ENCODE data around the gene WDR36.

The WDR36 gene

DNA sequence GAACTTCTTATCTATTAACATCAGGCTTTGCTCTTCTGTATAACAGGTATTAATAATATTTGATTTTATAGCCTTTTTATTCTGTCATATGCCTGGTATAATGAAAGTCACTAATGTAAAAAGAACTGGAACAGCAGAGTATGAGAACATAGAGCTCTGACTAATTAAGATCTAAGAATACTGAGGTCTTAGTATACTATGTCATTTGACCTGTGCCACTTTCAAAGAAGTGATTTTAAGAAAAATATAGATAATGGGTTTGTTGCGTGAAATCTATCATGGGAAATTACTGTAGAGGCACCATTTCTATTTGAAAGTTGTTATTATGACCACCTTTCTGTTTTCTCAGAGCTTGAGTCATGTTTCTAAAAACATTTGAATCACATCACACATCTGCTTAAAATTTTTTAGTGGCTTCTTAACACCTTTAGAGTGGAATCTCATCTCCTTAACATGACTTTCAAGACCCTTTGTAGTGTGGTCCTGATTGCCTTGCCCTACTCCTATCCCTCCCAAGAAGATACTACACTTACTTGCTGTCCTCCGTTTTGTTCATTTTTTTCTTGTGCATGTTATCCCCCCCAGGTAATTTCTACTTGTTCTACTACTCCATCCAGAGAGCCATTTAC, 14.3 kb downstream of the WDR36 start:
- no peak for DNase-seq (ENCODE audit: low read depth)

GRCh38 chr5:111107371-111107770, 15.2 kb downstream of the WDR36 start:
- DNase-seq (ENCODE audit: low read depth): no peak

DNA sequence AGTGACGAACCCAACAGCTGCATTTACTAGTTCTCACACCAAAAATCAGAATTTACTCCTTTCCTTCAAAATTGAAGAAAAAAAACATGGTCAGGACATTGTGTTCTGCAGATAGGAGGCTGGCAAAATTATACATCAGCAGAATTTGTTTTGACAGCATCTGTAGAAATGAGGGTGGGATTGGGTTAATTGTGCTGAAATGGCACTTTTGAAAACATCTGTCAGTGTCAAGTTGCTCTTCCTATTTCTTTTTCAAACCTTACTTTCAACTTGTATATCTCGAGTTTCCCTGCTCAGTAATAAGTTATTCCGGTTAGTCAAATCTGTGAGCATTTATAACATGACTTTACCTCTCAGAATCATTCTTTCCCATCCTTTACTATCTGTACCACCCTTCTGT, 19.8 kb downstream of the WDR36 start:
- no peak for DNase-seq (ENCODE audit: low read depth)

- DNase-seq (ENCODE audit: low read depth): no peak
Observed at GRCh38 chr5:111113678-111114077, 21.5 kb downstream of the WDR36 start.

DNA sequence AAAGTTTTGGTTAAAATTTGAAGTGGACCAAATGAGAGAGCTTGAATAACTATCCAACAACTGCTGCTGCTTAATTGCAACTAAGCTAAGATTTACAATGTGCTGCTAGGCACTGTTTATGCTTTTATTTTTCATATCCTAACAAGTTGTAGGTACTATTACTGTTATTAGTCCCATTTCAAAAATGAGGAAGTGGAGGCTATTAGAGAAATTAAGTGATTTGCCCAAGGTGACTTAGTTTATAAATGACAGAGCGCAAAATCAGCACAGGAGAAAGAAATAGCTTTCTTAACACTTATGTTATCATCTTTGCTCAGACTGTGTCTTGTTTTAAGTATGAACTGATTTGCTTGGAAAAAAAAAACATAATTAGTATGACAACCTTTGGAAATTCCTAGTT, 23.1 kb downstream of the WDR36 start:
- DNase-seq (ENCODE audit: low read depth): no peak

GRCh38 chr5:111116550-111116949, 24.4 kb downstream of the WDR36 start:
- no peak for DNase-seq (ENCODE audit: low read depth)

DNA sequence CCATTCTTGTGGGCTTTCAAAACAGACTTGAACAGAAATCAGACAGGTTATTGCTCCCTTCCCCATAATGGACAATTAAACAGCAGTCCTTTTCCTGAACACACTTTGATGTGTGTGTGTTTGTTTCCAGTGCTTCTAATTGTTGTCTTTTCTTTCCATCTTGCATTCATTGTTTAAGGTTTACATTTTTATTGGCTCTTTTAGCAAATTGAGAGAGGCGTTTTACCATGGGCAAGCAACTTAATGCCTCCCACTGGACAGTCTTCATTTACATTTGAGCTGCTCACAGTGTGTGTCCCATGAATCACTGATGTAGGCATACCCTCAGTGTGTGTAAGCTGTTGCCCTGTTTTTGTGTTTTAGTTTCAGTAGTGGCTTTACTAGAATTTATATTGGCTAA, 25.0 kb downstream of the WDR36 start:
- DNase-seq (ENCODE audit: low read depth): no peak

- DNase-seq (ENCODE audit: low read depth): no peak
Observed at GRCh38 chr5:111119221-111119620, 27.1 kb downstream of the WDR36 start.

- DNase-seq (ENCODE audit: low read depth): no peak
Observed at GRCh38 chr5:111119856-111120255, 27.7 kb downstream of the WDR36 start.

DNA sequence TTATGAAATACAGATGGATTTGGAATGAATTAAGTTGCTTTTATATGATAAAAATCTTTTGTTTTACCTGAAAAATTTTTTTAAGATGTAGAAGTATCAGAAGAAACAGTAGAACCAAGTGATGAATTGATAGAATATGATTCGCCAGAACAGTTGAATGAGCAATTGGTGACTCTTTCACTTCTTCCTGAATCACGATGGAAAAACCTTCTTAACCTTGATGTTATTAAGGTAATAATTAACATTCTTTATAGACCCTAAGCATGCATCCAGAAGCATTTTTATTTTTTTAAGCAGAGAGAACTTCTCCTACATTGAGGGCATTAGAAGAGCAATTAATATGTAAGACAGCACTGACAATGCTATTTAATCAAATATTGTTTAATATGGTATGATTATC, 28.8 kb downstream of the WDR36 start:
- DNase-seq (ENCODE audit: low read depth): no peak

- DNase-seq (ENCODE audit: low read depth): no peak
Observed at GRCh38 chr5:111121926-111122325, 29.8 kb downstream of the WDR36 start.

- DNase-seq (ENCODE audit: low read depth): no peak
Observed at GRCh38 chr5:111122398-111122797, 30.2 kb downstream of the WDR36 start.

DNA sequence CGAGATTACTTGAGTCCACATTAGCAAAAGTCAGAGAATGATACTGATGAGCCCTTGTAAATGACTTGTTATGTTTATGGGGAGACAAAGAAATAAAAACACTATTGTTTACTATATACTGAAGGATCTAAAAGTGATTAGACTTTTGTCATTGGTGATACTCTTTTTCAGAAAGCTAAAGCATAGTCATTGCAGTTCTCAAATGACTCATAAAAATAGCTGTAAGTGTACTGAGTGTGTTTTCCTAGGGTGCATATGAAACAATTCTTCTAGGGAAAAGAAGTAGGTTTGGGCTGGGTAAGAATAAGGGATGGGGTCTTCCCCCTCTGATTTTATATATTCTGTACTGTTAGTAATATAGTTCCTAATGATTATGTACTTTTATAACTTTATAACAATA, 32.6 kb downstream of the WDR36 start:
- DNase-seq (ENCODE audit: low read depth): no peak

- DNase-seq (ENCODE audit: low read depth): no peak
Observed at GRCh38 chr5:111126896-111127295, 34.7 kb downstream of the WDR36 start.

DNA sequence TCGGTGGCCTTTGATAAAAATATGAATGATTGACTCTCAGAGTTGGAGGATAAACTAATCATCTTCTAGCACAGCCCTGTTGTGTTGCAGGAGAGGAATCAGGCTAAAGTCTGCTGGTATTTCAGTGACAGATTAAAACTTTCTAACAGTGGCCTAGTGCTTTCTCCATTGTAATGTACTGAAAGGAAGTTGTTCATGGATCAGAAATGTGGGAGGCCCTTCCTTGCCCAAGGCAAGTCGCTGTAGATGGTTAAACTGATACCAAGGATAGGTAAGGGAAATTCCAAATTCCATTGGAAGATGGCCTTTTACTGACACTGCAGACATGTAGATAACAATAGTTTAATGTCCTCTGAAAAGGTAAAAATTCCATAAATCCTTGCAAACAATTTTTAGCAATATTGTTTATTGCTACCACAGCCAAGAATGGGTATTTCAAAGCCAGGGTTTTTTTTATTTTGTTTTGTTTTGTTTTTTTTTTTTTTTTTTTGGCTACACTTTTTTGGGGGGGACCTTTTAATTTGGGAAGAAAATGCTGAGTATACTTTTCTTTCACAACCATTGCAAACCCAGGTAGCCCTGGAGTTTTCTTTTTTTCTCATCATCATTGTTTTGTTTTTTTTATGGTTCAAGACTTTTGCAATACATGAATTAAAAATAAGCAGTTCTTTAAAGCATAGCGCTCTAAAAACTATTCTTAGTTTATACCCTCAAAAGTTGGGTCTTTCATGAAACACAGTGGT, 35.5 kb downstream of the WDR36 start:
- no peak for DNase-seq (ENCODE audit: low read depth)

DNA sequence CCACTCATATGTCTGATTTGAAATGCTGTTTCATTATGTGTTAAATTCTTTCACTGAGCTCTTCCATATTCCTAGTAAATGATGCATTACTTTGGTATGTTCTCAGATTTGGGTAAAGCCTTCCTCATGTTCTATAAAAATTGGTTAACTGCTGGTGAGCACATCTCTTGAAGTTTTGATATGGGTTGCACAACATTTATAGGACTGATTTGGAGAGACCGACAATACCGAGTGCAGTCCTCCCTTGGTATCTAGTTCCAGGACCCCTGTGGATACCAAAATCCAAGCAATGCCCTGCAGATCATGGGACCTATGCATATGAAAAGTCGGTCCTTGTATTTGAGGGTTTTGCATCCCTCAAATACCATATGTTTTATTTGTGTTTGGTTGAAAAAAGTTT, 37.8 kb downstream of the WDR36 start:
- DNase-seq (ENCODE audit: low read depth): no peak

DNA sequence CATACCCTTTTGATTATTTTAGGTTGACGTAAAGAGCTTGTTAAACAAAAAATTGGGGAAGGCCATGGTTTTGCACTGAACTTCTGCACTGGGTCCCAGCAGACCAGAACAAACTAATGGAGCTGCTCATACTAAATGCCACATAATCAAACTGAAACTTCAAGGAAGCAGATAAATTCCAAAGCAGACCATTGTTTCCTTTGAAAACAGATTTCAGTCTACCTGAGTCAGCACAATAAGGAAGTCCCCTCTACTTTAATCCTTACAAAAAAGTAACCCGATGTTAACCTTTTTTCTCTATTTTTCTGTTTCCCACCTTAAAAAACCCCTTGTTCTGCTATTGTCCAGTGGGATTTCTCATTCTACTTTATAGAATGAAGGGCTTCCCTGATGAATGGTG, 39.2 kb downstream of the WDR36 start:
- DNase-seq (ENCODE audit: low read depth): no peak

DNA sequence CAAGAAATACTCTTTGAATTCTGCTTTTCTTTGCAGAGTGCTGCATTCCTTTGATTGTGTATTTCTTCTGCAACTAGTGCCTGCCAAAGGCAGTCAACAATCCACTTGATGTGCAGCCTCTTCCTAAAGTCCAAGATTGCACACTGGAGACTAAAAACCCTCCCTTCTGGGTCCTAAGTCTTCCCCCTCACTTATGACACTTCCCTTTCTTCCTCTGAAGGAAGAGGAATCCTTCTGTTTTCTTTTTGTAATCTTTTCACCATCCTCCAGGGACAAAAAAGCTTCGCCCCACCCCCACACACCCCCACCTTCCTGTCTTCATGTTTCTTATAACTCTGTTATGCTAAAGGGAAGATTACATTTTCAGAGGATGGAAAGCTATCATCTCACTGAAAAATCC, 39.9 kb downstream of the WDR36 start:
- no peak for DNase-seq (ENCODE audit: low read depth)

- no peak for DNase-seq (ENCODE audit: low read depth)
Observed at GRCh38 chr5:111132731-111133435, 40.7 kb downstream of the WDR36 start.

GRCh38 chr5:111133436-111133751, 41.2 kb downstream of the WDR36 start:
- DNase-seq (ENCODE audit: low read depth): no peak

GRCh38 chr5:111134087-111134486, 41.9 kb downstream of the WDR36 start:
- no peak for DNase-seq (ENCODE audit: low read depth)

DNA sequence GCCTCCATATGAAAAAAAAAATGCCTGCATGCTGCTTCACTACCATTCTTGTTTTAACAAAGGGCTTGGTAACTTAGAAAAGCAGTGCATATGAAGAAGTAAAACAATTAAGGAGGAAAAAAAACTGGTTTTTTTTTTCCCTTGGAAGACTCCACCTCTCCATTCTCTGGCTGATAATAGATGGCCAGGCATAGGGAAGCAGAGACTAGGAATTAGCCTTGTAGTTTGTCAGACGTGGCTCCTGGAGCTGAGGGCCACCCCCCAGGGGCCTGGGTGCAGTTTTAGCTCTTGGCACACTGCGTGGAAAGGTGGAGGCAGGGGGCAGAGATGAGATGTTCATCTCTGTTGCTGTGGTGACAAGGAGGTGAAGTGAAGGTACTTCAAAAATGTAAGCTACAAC, 42.7 kb downstream of the WDR36 start:
- no peak for DNase-seq (ENCODE audit: low read depth)

DNA sequence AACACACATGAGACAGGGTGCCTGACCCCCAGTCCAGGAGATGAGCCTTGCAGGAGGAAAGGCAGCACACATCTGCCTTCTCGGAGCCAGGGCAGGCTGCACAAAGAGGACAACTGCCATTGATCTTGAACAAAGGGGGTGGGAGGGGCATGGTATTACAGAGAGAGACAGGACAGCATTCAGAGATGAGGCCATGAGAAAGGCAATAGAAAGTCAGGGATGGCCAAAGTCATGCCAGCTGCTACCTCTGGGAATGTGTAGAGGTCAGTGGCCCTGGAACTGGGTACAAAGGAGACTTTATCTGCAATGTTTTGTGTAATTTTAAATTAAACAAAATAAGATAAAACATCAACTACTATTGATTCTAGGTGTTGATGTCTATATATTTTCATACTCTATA, 43.2 kb downstream of the WDR36 start:
- DNase-seq (ENCODE audit: low read depth): no peak

DNA sequence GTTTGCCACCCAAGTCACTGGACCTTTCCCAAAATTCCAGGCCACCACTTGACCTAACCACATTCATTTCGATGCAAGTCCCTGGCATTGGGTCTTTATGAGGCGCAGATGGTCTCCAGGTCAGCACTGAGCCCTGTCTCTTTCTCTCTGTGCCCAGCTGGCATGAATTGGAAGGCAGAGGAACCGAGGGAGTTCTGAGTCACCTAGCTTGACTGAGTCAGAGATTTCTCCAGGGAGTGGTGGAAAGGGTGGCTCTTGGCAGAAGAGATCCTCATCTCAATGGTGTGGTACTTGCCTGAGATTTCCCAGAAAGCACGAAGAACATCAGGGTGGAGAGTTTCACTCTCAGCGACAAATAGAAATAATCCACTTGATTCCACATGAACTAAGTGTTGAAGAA, 43.8 kb downstream of the WDR36 start:
- no peak for DNase-seq (ENCODE audit: low read depth)
